SK-MEL-5 (cell line): ENCODE data around the gene CIRBP. TPM values are rescaled to one million over a fixed set of nuclear protein-coding genes. Genes with fewer than 3 reads are reported as not detected.

Experiments used
- DNase-seq: peaks from one replicate; pipeline ENCODE4 v3.0.0-alpha.2; 2016; ENCODE audit warnings: low read depth, low spot score
- in situ Hi-C: cut with HindIII; loops from 2 replicates; pipeline ENCODE4 v1.10.0; 2016; ENCODE audit warnings: low sequenced_read_pairs, high pct_unique_total_duplicates, low pct_unique_long_range_greater_than_20kb
- polyA plus RNA-seq, 2 experiments: library from polyadenylated mRNA; depleted of rRNA; stranded (reverse); fragments of >200 nt; gene quantifications; 2 replicates each; pipeline ENCODE4 v1.2.3, GENCODE V29; 2015
- total RNA-seq: library from RNA; depleted of rRNA; stranded (reverse); fragments of >200 nt; shearing (Covaris generic); gene quantifications from 2 replicates; pipeline ENCODE4 v1.2.3, GENCODE V29; 2014; rRNA removed

CIRBP gene
- total RNA-seq, result 93.9 and 95.0 TPM in 2 replicates
- 126 and 167 TPM in 2 replicates for polyA plus RNA-seq (2015; cell fraction: cytosol; rRNA removed)
- 705 and 795 TPM in 2 replicates for polyA plus RNA-seq (2015; cell fraction: nucleus; rRNA removed)

- peak; percentile 96 for DNase-seq
- in situ Hi-C loops, result no loop called here
Measured at GRCh38 chr19:1269065-1269477, at the start of gene CIRBP. Gene CIRBP (plus strand): TSS chr19:1269332. CDS start chr19:1270934, 1,602 bp downstream.

GRCh38 chr19:1219786-1220476 lies 49.2 kb upstream of the CIRBP start:
- DNase-seq, result no peak
- in situ Hi-C loops, result no loop called here

- in situ Hi-C loops, result no loop called here
- peak; percentile 50 for DNase-seq
Measured at GRCh38 chr19:1220477-1220930, 48.6 kb upstream of the CIRBP start.

GRCh38 chr19:1220976-1221903 lies 47.9 kb upstream of the CIRBP start:
- DNase-seq, result peak; percentile 50
- in situ Hi-C loops, result no loop called here

- in situ Hi-C loops, result no loop called here
- DNase-seq, result no peak
Measured at GRCh38 chr19:1221904-1222255, 47.3 kb upstream of the CIRBP start.

GRCh38 chr19:1222394-1222793 lies 46.7 kb upstream of the CIRBP start:
- in situ Hi-C loops, result no loop called here

GRCh38 chr19:1223018-1223855 lies 45.9 kb upstream of the CIRBP start:
- DNase-seq, result peak; percentile 49
- in situ Hi-C loops, result no loop called here

More at GRCh38 chr19:1222394-1222793, 46.7 kb upstream of the CIRBP start:
- DNase-seq, result no peak

GRCh38 chr19:1224047-1224825 lies 44.9 kb upstream of the CIRBP start:
- no peak for DNase-seq
- in situ Hi-C loops, result no loop called here

GRCh38 chr19:1224847-1225246 lies 44.3 kb upstream of the CIRBP start:
- no peak for DNase-seq
- in situ Hi-C loops, result no loop called here

- no peak for DNase-seq
- in situ Hi-C loops, result no loop called here
Measured at GRCh38 chr19:1225440-1226226, 43.5 kb upstream of the CIRBP start.

GRCh38 chr19:1226227-1226518 lies 43.0 kb upstream of the CIRBP start:
- no peak for DNase-seq
- in situ Hi-C loops, result no loop called here

GRCh38 chr19:1226522-1227303 lies 42.4 kb upstream of the CIRBP start:
- in situ Hi-C loops, result no loop called here
- DNase-seq, result no peak

- in situ Hi-C loops, result no loop called here
- peak; percentile 52 for DNase-seq
Measured at GRCh38 chr19:1227304-1228054, 41.7 kb upstream of the CIRBP start.

GRCh38 chr19:1228161-1228957 lies 40.8 kb upstream of the CIRBP start:
- DNase-seq, result no peak

More at GRCh38 chr19:1228161-1228957, 40.8 kb upstream of the CIRBP start:
- in situ Hi-C loops, result no loop called here
